DMS114 treated with DMSO at 0.1 percent for 48 hours (cell line): ENCODE results near the gene NAA25.
"Not testable (repeated sequence)": the region's sequence is repeated elsewhere in the genome, so short reads cannot be mapped to it uniquely, and the experiment has no call there.

Experiments used
- DNase-seq: peaks from one replicate; lab custom pipeline; 2025; ENCODE audit not compliant: unreplicated experiment; lab: John Stamatoyannopoulos, UW

NAA25 gene

GRCh38 chr12:112010415-112011344 is 97.9 kb downstream of the NAA25 start:
- no peak for DNase-seq

- DNase-seq, result not testable (repeated sequence)
These were observed 99.0 kb downstream of the NAA25 start for GRCh38 chr12:112009596-112009995.

- no peak for DNase-seq
These were observed 99.7 kb downstream of the NAA25 start for GRCh38 chr12:112008918-112009317.

- no peak for DNase-seq
These were observed 100.6 kb downstream of the NAA25 start for GRCh38 chr12:112007945-112008344.

GRCh38 chr12:112005419-112006395 is 102.9 kb downstream of the NAA25 start:
- no peak for DNase-seq

- no peak for DNase-seq
These were observed 104.5 kb downstream of the NAA25 start for GRCh38 chr12:112004041-112004440.

DNA sequence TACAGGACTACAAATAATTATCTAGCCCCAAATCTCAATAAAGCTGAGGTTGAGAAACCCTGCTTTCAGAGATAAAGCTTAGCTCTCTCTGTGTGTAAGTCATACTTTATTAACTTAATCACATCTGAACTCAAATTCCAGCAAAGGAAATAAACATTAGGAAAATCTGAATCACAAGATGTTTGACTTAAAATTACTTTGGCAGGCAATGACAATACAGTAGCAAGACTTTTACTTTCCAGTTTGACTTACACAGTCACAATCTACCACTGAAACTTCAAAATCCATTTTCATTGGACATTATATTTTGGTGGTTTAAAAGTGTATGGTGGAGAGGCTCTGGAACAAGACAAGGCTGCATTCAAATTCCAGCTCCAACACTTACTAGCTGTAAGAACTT is 107.0 kb downstream of the NAA25 start:
- DNase-seq, result no peak

DNA sequence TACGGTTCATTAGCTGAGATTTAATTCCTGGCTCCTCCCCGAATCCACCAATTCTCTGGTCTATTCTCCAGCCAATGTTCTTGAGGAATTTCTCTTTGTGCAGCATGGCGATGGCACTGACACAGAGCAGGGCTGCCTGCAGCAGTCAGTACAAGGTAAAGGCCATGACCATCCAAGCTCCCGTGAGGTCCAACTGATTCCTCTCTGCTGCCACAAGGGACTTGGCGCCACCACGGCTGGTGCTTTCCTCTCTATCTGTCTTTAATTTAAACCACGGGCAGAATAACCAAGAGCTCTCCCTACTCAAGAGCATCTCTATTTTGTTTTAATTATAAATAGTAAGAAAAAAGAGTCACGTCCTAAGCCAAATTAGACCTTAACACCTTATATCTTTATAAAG is 107.8 kb downstream of the NAA25 start:
- DNase-seq, result no peak

GRCh38 chr12:111999129-111999528 is 109.5 kb downstream of the NAA25 start:
- DNase-seq, result not testable (repeated sequence)

DNA sequence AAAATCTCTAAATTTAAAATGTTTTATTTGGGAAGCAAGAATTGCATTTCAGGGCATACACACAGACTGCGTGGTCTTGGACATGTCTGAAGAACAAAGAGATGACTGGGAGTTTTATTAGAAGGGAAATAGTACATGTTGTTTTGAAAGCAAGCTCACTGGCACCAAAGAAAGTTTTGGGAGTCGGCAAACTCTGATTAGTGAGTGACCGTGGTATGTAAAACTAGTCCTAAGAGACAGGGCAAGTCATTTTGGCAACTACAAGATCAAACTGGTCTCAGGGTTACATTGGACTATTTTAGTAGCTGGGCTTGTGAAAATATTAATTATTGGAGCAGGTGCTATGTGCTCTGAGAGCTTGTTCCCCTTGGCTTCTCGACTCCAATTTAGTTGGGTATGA is 110.6 kb downstream of the NAA25 start:
- no peak for DNase-seq

DNA sequence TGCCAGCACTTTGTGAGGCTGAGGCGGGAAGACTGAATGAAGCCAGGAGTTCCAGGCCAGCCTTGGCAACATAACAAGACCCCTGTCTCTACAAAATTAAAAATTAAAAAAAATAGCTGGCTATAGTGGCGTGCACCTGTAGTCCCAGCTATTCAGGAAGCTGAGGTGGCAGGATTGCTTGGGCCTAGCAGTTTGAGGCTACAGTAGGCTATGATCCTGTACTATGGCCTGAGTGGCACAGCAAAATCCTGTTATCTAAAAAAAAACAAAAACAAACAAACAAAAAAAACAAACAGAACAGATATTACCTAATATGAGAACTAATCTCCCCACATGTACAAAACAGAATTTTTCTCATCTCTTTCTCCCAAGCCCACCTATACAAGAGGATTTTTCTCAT is 111.3 kb downstream of the NAA25 start:
- no peak for DNase-seq

DNA sequence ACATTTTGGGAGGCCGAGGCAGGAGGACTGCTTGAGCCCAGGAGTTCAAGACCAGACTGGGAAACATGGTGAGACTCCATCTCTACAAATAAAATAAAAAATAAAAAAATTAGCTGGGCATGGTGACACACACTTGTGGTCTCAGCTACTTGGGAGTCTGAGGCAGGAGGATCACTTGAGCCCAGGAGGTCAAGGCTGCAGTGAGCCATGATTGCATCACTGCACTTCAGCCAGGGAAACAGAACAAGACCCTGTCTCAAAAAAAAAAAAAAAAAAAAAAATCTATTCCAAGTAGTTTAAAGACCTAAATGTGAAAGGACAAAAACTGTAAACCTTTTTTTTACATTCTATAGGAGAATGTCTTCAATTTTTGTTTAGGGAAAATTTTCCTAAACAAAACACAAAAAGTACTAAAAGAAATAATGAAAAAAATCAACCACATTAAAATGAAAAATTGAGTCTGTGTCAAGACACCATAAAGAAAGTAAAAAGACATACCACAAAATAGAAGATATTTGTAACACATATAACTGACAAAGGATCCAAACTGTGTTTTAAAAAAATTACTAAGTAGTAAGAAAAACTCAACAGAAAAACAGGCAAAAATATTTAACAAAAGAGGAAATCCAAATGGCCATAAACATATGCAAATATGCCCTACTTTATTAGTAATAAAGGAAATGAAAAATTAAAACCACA is 112.7 kb downstream of the NAA25 start:
- DNase-seq, result no peak

DNA sequence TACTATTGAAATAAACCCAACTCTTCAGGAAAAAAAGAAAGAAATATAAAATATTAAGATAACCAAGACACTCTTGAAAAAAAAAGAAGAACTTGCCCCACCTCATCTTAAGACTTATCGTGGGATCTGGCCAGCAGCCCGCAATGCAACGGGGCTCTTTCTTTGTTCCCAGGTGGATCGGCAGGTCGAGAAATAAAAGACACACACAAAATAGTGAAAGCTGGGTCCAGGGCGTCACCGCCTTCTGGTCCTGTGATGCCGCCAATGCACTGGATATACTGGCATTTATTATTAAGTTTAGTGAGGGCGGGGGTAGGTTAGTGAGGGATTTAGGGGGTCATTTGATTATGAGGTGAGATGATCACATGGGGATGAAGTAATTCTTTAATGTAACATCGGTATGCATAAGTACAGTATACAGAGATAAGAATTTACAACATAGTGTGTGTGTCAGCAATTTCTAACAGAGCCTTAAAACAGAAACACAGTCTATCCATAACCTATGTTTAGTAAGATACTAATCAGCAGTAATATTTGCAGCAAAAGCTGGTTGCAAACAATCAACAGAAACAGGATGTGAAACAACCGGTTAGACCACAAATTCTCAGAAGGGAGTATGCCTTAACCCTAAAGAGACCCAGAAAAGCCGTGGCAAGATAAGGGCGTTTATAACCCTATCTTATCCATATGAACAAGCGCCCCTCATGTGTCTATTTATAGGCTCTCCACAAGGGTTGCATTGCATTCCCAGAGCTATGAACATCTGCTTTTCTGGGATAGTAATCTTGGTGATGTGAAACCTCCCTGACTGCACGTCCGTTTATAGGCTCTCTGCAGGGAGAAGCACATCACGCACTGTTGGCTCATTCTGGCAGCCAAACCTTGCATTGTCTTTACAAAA is 114.1 kb downstream of the NAA25 start:
- not testable (repeated sequence) for DNase-seq

GRCh38 chr12:111993292-111994150 is 115.1 kb downstream of the NAA25 start:
- DNase-seq, result no peak

DNA sequence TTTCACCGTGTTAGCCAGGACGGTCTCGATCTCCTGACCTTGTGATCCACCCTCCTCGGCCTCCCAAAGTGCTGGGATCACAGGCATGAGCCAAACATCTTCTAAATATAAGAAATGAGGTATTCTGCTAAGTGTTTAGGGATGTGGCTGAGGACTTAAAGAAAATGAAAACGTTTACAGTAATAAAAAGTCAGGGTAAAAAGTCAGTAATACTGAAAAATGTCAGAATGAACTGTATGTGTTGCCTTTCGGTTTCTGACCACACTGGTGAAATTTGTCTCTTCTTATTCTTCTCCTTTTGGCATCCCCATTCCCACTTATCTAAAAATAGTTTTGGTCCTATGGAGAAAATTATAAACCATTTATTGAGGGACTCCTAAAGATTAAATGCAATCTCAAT is 116.1 kb downstream of the NAA25 start:
- DNase-seq, result no peak

DNA sequence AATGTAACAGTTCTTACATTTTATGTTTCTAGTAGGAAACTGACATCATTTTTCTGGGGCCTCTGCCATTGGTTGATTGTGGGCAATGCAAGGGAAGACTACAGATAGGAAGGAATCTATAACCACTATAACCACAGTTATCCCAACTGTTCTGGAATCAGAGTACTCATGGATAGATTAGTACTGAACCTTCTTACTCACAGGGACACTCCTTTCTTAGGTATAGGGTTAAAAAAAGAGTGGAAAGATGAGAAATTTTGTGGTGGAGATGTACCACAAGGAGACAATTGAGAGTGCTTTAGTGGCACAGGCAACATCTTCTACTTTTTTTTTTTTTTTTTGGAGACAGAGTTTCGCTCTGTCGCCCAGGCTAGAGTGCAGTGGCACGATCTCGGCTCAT is 116.6 kb downstream of the NAA25 start:
- DNase-seq, result no peak

DNA sequence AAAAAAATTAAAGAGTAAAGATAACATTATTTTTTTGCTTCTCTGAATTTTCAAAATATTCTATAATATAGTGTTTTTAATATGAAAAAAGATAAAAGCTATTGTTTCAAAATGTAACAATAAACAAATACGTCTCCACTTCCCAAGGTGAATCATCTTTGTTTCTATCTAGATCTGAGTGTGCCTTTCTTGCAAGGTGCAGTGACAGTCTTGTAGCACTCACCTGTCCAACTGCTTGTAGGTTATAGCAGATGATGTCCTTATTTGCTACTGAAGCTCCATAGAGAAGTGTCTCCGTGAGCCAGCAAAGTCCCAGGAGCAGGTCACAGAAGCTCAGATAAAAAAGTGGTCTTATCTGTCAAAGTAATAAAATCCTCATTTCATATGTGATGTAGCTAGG is 117.0 kb downstream of the NAA25 start:
- DNase-seq, result no peak

DNA sequence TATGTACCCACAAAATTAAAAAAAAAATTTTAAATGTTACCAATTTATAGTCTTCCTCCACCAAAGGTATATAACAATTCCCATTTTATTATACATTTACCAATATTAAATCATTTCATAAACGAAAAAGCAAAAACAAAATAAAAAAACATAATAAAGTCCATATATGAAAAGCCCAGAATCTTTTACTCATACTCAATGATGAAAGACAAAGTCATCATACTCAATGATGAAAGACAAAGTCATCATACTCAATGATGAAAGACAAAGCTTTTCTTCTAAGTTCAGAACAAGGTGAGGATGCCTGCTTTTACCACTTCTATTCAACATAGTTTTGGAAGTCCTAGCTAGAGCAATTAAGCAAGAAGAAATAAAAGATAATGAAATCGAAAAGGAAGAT is 123.8 kb downstream of the NAA25 start:
- no peak for DNase-seq

GRCh38 chr12:111981987-111982386 is 126.6 kb downstream of the NAA25 start:
- no peak for DNase-seq
